Measurements from ENCODE around the gene PTCHD1.

GRCh38 chrX:23434356-23434884, 99.8 kb downstream of the PTCHD1 start:
- TF ChIP-seq RAD21 (IDR thresholded peaks at IDR 0.05; ENCODE audit: low read length) (no peak), CTCF (conservative IDR thresholded peaks at IDR 0.05; ENCODE audit: low read depth, low read length) (no peak), SMC3 (IDR thresholded peaks at IDR 0.05; ENCODE audit: low read depth, low read length) (no peak), RCOR1 (IDR thresholded peaks at IDR 0.05; ENCODE audit: insufficient replicate concordance, low read length) (no peak), POLR2A (IDR thresholded peaks at IDR 0.05; ENCODE audit: low read depth, low read length) (no peak), USF2 (IDR thresholded peaks at IDR 0.05; ENCODE audit: low read depth, low read length) (no peak), MAFK (IDR thresholded peaks at IDR 0.05; ENCODE audit: low read depth, low read length) (no peak)
